ENCODE measurements around the gene PNKD.
A peak's percentile ranks its signal among the peaks of the same experiment; 100 is the strongest.
"Not testable (repeated sequence)": the region's sequence is repeated elsewhere in the genome, so short reads cannot be mapped to it uniquely, and the experiment has no call there.

The PNKD gene

GRCh38 chr2:218272531-218273212 lies 2.4 kb downstream of the PNKD start:
- DNase-seq (ENCODE audit: low read depth in 4 of 4, low spot score in 1 of 4) = peak in 3 of 4 experiments; percentile 50 to 61 (median 57)

- DNase-seq (ENCODE audit: low read depth in 4 of 4, low spot score in 1 of 4) = not testable (repeated sequence)
These were observed 3.0 kb downstream of the PNKD start for GRCh38 chr2:218273214-218273907.

GRCh38 chr2:218273908-218274249 lies 3.6 kb downstream of the PNKD start:
- no peak for DNase-seq (ENCODE audit: low read depth in 4 of 4, low spot score in 1 of 4)

GRCh38 chr2:218274586-218274985 lies 4.3 kb downstream of the PNKD start:
- no peak for DNase-seq (ENCODE audit: low read depth in 4 of 4, low spot score in 1 of 4)

- no peak for DNase-seq (ENCODE audit: low read depth in 4 of 4, low spot score in 1 of 4)
These were observed 5.2 kb downstream of the PNKD start for GRCh38 chr2:218275371-218276072.

- DNase-seq (ENCODE audit: low read depth in 4 of 4, low spot score in 1 of 4) = no peak
These were observed 6.9 kb downstream of the PNKD start for GRCh38 chr2:218276986-218277755.

GRCh38 chr2:218277921-218278320 lies 7.6 kb downstream of the PNKD start:
- no peak for DNase-seq (ENCODE audit: low read depth in 4 of 4, low spot score in 1 of 4)

- no peak for DNase-seq (ENCODE audit: low read depth in 4 of 4, low spot score in 1 of 4)
These were observed 8.4 kb downstream of the PNKD start for GRCh38 chr2:218278531-218279360.

GRCh38 chr2:218280260-218280870 lies 10.0 kb downstream of the PNKD start:
- no peak for DNase-seq (ENCODE audit: low read depth in 4 of 4, low spot score in 1 of 4)

- no peak for DNase-seq (ENCODE audit: low read depth in 4 of 4, low spot score in 1 of 4)
These were observed 11.1 kb downstream of the PNKD start for GRCh38 chr2:218281449-218281848.

- DNase-seq (ENCODE audit: low read depth in 4 of 4, low spot score in 1 of 4) = no peak
These were observed 12.1 kb downstream of the PNKD start for GRCh38 chr2:218282173-218282991.

- DNase-seq (ENCODE audit: low read depth in 4 of 4, low spot score in 1 of 4) = peak in 2 of 4 experiments; percentile 35 to 48
These were observed 13.9 kb downstream of the PNKD start for GRCh38 chr2:218284106-218284811.

- no peak for DNase-seq (ENCODE audit: low read depth in 4 of 4, low spot score in 1 of 4)
These were observed 15.3 kb downstream of the PNKD start for GRCh38 chr2:218285604-218286003.

- DNase-seq (ENCODE audit: low read depth in 4 of 4, low spot score in 1 of 4) = peak in 3 of 4 experiments; percentile 51 to 71 (median 60)
These were observed 16.5 kb downstream of the PNKD start for GRCh38 chr2:218286570-218287459.

- DNase-seq (ENCODE audit: low read depth in 4 of 4, low spot score in 1 of 4) = no peak
These were observed 19.5 kb downstream of the PNKD start for GRCh38 chr2:218289639-218290315.

GRCh38 chr2:218290316-218291261 lies 20.3 kb downstream of the PNKD start:
- DNase-seq (ENCODE audit: low read depth in 4 of 4, low spot score in 1 of 4) = no peak

Measured in stimulated activated CD4-positive, alpha-beta T cell treated with anti-CD3 and anti-CD28 coated beads, Interleukin-1b, Interleukin-23, amount 100 ng/mL, for 24 hours (primary cell).